ENCODE measurements around the gene TNS4. TPM values are rescaled to one million over a fixed set of nuclear protein-coding genes. Genes with fewer than 3 reads are reported as not detected.

The TNS4 gene
- total and polyA plus RNA-seq, 7 donors: 1.2 to 6.9 (median 1.8) TPM; not detected in 4

GRCh38 chr17:40526668-40527067, 25.2 kb upstream of the TNS4 start:
- 51 to 69% methylated on average over 5 of the region's 5 CpGs for WGBS, 2 donors
- intact Hi-C loops (cut with DNase I): no loop called here

GRCh38 chr17:40525294-40525693, 23.9 kb upstream of the TNS4 start:
- intact Hi-C loops (cut with DNase I): no loop called here
- WGBS, 2 donors: 96 to 97% methylated on average over 1 of the region's 1 CpG
- no peak overlapping the region for H3K27ac ChIP-seq
- DNase-seq: no peak
- no peaks in the 10 kb centered on the region for H3K36me3 ChIP-seq
- no peaks in the 10 kb centered on the region for H3K4me1 ChIP-seq
- peaks cover 0 to 3% (median 0%) of the 10 kb centered on the region in 4 donors for H3K9me3 ChIP-seq
- H3K27me3 ChIP-seq: no peaks in the 10 kb centered on the region
- TF ChIP-seq POLR2A (IDR thresholded peaks at IDR 0.05) (no peak), POLR2AphosphoS5 (IDR thresholded peaks at IDR 0.05) (no peak), EP300 (IDR thresholded peaks at IDR 0.05) (no peak), CTCF (IDR thresholded peaks at IDR 0.05) (no peak)
- no peak overlapping the region for H3K4me3 ChIP-seq

More at GRCh38 chr17:40526668-40527067, 25.2 kb upstream of the TNS4 start:
- H3K36me3 ChIP-seq: no peaks in the 10 kb centered on the region
- peaks cover 0 to 3% (median 0%) of the 10 kb centered on the region in 4 donors for H3K9me3 ChIP-seq
- TF ChIP-seq POLR2AphosphoS5 (IDR thresholded peaks at IDR 0.05) (peak in 1 of 4 donors; percentile 22), CTCF (IDR thresholded peaks at IDR 0.05) (no peak)
- H3K4me3 ChIP-seq: no peak overlapping the region
- H3K27me3 ChIP-seq: no peaks in the 10 kb centered on the region
- peak; percentile 83 for DNase-seq
- H3K4me1 ChIP-seq: no peaks in the 10 kb centered on the region
- H3K27ac ChIP-seq: no peak overlapping the region

DNA sequence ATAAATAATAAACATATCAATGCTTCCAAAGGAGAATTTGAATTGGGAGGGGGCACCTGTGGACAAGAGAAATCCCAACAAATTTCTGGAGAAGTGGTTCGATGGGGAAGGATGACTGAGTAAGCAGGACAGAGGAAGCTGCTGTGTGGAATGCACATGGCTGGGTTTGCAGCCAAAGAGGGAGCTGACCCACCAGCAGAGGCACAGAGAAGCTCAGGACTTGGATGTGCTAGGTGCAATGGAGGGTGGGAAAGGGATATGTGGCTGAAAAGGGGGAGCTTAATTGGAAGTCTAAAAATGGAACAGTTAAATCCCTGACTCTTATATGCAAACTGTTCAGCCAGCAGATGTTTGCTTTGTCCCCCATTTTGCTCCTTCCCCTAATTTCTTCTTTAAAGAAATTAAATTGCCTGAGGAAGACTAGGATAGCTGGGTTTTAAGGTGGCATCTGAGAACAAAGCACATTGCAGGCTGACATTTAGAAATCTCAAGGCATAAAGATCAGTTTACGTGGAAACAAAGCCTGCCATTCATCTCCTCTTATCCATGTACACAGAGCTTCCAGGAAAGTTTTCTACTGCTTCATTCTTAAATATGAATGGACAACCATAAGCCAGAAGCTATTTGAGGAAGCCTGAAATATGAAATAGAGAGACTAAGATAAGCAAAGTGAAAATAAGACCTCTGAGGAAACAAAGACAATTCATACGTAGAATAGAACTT, 23.0 kb upstream of the TNS4 start:
- 46 to 68% methylated on average over 3 of the region's 3 CpGs for WGBS, 2 donors
- H3K9me3 ChIP-seq: peaks cover 0 to 3% (median 0%) of the 10 kb centered on the region in 4 donors
- TF ChIP-seq POLR2A (IDR thresholded peaks at IDR 0.05) (no peak), CTCF (IDR thresholded peaks at IDR 0.05) (no peak), POLR2AphosphoS5 (IDR thresholded peaks at IDR 0.05) (no peak), EP300 (IDR thresholded peaks at IDR 0.05) (no peak)
- no peak overlapping the region for H3K4me3 ChIP-seq
- intact Hi-C loops (cut with DNase I): no loop called here
- H3K4me1 ChIP-seq: no peaks in the 10 kb centered on the region
- H3K36me3 ChIP-seq: no peaks in the 10 kb centered on the region
- DNase-seq: no peak
- H3K27me3 ChIP-seq: no peaks in the 10 kb centered on the region
- H3K27ac ChIP-seq: peak overlapping the region in 1 of 4 donors; percentile 10

GRCh38 chr17:40522961-40523310, 21.5 kb upstream of the TNS4 start:
- Histone ChIP-seq H3K4me3 (no peak overlapping the region), H3K9me3 (peaks cover 0 to 3% (median 0%) of the 10 kb centered on the region in 4 donors), H3K27ac (peak overlapping the region in 3 of 4 donors; percentile 6 to 72 (median 41)), H3K36me3 (no peaks in the 10 kb centered on the region), H3K4me1 (no peaks in the 10 kb centered on the region), H3K27me3 (no peaks in the 10 kb centered on the region)
- 94 to 97% methylated on average over 5 of the region's 5 CpGs for WGBS, 2 donors
- TF ChIP-seq POLR2A (IDR thresholded peaks at IDR 0.05): no peak
- no peak for TF ChIP-seq POLR2AphosphoS5 (IDR thresholded peaks at IDR 0.05)
- TF ChIP-seq EP300 (IDR thresholded peaks at IDR 0.05): no peak
- no peak for TF ChIP-seq CTCF (IDR thresholded peaks at IDR 0.05)
- no peak for DNase-seq
- intact Hi-C loops (cut with DNase I): no loop called here

Data from sigmoid colon (tissue), 7 donors.